H1 (cell line): ENCODE results near the gene BRCA2. TPM values are rescaled to one million over a fixed set of nuclear protein-coding genes. Genes with fewer than 3 reads are reported as not detected.
A peak's percentile ranks its signal among the peaks of the same experiment; 100 is the strongest.

Experiments used
- CTCF ChIA-PET: fragments of 300-600 bp; sonication (Branson Sonifier 250); formaldehyde crosslinking; loops from one replicate; lab custom pipeline; 2021; ENCODE audit not compliant: partially characterized antibody; lab: Charles Lee
- POLR2A ChIA-PET: fragments of 300-600 bp; sonication (Branson Sonifier 250); formaldehyde crosslinking; loops from one replicate; lab custom pipeline; 2021; ENCODE audit warnings: inconsistent platforms; ENCODE audit not compliant: partially characterized antibody; lab: Charles Lee
- DNase-seq, 2 experiments: peaks; one replicate each; pipeline versions ENCODE4 v3.0.0 to v3.0.0-alpha.2; 2010 to 2022; ENCODE audit warnings: low spot score in 2 of 2, low read depth in 1 of 2, mixed read lengths in 1 of 2
- FAIRE-seq: peaks from 2 replicates; lab custom pipeline; 2011; peaks lifted over from hg19 to GRCh38; lab: Jason Lieb, UNC
- H2AFZ ChIP-seq: 2 replicates; pipeline ENCODE4 v1.8.1; 2012; ENCODE audit warnings: low read length, inconsistent platforms
- H2AK5ac ChIP-seq: 2 replicates; pipeline ENCODE4 v1.6.1; 2013; ENCODE audit warnings: low read depth, low read length
- H2BK120ac ChIP-seq: replicated peaks from 2 replicates; pipeline ENCODE3; 2013; ENCODE audit warnings: low read depth, low read length, inconsistent platforms
- H2BK12ac ChIP-seq: 2 replicates; pipeline ENCODE4 v1.6.1; 2013; ENCODE audit warnings: low read depth, low read length
- H2BK15ac ChIP-seq: 2 replicates; pipeline ENCODE4 v1.6.1; 2013; ENCODE audit warnings: low read length
- H2BK20ac ChIP-seq: 2 replicates; pipeline ENCODE4 v1.6.1; 2013; ENCODE audit warnings: low read length
- H2BK5ac ChIP-seq: 2 replicates; pipeline ENCODE4 v1.6.1; 2013; ENCODE audit warnings: low read depth, low read length
- H3K14ac ChIP-seq: 2 replicates; pipeline ENCODE4 v1.6.1; 2013; ENCODE audit warnings: inconsistent platforms; ENCODE audit not compliant: insufficient read length
- H3K18ac ChIP-seq: 2 replicates; pipeline ENCODE4 v1.6.1; 2013; ENCODE audit warnings: low read length; ENCODE audit errors: extremely low read depth
- H3K23ac ChIP-seq: 2 replicates; pipeline ENCODE4 v1.6.1; 2013; ENCODE audit warnings: inconsistent platforms; ENCODE audit not compliant: insufficient read length
- H3K23me2 ChIP-seq: 2 replicates; pipeline ENCODE4 v1.6.1; 2013; ENCODE audit warnings: low read depth, low read length
- H3K27ac ChIP-seq: 2 replicates; pipeline ENCODE4 v1.6.1; 2011; ENCODE audit warnings: low read depth, low read length, inconsistent platforms
- H3K27me3 ChIP-seq, 4 experiments: replicated peaks in 1 of 4; 1 replicate in 1 of 4; 2 replicates in 3 of 4; pipeline versions ENCODE4 v1.6.1 to v1.8.1; 2011 to 2013; ENCODE audit warnings: low read length in 3 of 4, mild to moderate bottlenecking in 3 of 4, inconsistent platforms in 2 of 4, mixed read lengths in 2 of 4, moderate library complexity in 1 of 4; ENCODE audit not compliant: control insufficient read depth in 3 of 4, insufficient read depth in 3 of 4; ENCODE audit errors: extremely low read depth in 1 of 4
- H3K36me3 ChIP-seq, 4 experiments: 2 replicates each; pipeline versions ENCODE4 v1.6.1 to v1.8.1; 2011 to 2013; ENCODE audit warnings: mild to moderate bottlenecking in 4 of 4, low read length in 3 of 4, moderate library complexity in 2 of 4, control low read depth in 1 of 4, inconsistent platforms in 1 of 4; ENCODE audit not compliant: insufficient read depth in 4 of 4, control insufficient read depth in 2 of 4
- H3K4ac ChIP-seq: replicated peaks from 2 replicates; pipeline ENCODE3; 2013; ENCODE audit warnings: low read length, low read depth, mixed read lengths, inconsistent platforms; ENCODE audit not compliant: insufficient read length
- H3K4me1 ChIP-seq, 4 experiments: replicated peaks in 1 of 4; 1 replicate in 1 of 4; 2 replicates in 3 of 4; pipeline versions ENCODE4 v1.6.1 to v1.8.1; 2011 to 2013; ENCODE audit warnings: low read length in 3 of 4, inconsistent platforms in 2 of 4, mixed read lengths in 1 of 4; ENCODE audit not compliant: insufficient read depth in 4 of 4, control insufficient read depth in 3 of 4
- H3K4me2 ChIP-seq, 2 experiments: 2 replicates each; pipeline versions ENCODE4 v1.6.1 to v1.8.1; 2011 to 2013; ENCODE audit warnings: low read depth in 2 of 2, low read length in 2 of 2, control low read depth in 1 of 2, inconsistent platforms in 1 of 2, mild to moderate bottlenecking in 1 of 2; ENCODE audit not compliant: insufficient read depth in 1 of 2
- H3K4me3 ChIP-seq, 4 experiments: fragments of 200-600, 300-600 bp in 1 of 4; sonication (generic), shearing (Covaris generic), sonication (Bioruptor Twin) in 1 of 4; 2 replicates each; pipeline versions ENCODE4 v1.5.1 to v1.8.1; 2011 to 2016; ENCODE audit warnings: low read length in 4 of 4, low read depth in 3 of 4, control low read depth in 2 of 4, inconsistent platforms in 2 of 4, mild to moderate bottlenecking in 2 of 4, mixed read lengths in 1 of 4, moderate library complexity in 1 of 4; ENCODE audit not compliant: insufficient read depth in 2 of 4; ENCODE audit errors: extremely low read depth in 1 of 4
- H3K56ac ChIP-seq: replicated peaks from 2 replicates; pipeline ENCODE3; 2013; ENCODE audit warnings: low read depth, mild to moderate bottlenecking, mixed read lengths, low read length, inconsistent platforms; ENCODE audit not compliant: insufficient read length
- H3K79me1 ChIP-seq: 2 replicates; pipeline ENCODE4 v1.6.1; 2013; ENCODE audit warnings: low read depth, low read length, control low read depth
- H3K79me2 ChIP-seq, 2 experiments: 2 replicates each; pipeline versions ENCODE4 v1.6.1 to v1.8.1; 2012 to 2013; ENCODE audit warnings: low read length in 2 of 2, mild to moderate bottlenecking in 2 of 2, inconsistent platforms in 1 of 2; ENCODE audit not compliant: insufficient read depth in 2 of 2, control insufficient read depth in 1 of 2
- H3K9ac ChIP-seq, 4 experiments: replicated peaks in 1 of 4; 1 replicate in 1 of 4; 2 replicates in 3 of 4; pipeline versions ENCODE4 v1.6.1 to v1.8.1; 2011 to 2013; ENCODE audit warnings: low read depth in 3 of 4, low read length in 3 of 4, control low read depth in 2 of 4, mild to moderate bottlenecking in 2 of 4, moderate library complexity in 2 of 4, inconsistent platforms in 1 of 4; ENCODE audit errors: extremely low read depth in 1 of 4
- H3K9me3 ChIP-seq, 2 experiments: 2 replicates each; pipeline versions ENCODE4 v1.6.1 to v1.8.1; 2012 to 2013; ENCODE audit warnings: mild to moderate bottlenecking in 2 of 2, moderate library complexity in 2 of 2, control low read depth in 1 of 2, inconsistent platforms in 1 of 2, low read depth in 1 of 2, low read length in 1 of 2, mixed read lengths in 1 of 2; ENCODE audit not compliant: insufficient read depth in 2 of 2
- H4K20me1 ChIP-seq, 2 experiments: replicated peaks in 1 of 2; 2 replicates each; pipeline versions ENCODE3 to v1.8.1; 2011 to 2013; ENCODE audit warnings: inconsistent platforms in 2 of 2, low read length in 2 of 2, mild to moderate bottlenecking in 1 of 2; ENCODE audit not compliant: insufficient read depth in 2 of 2, control insufficient read depth in 1 of 2
- H4K5ac ChIP-seq: 2 replicates; pipeline ENCODE4 v1.6.1; 2013; ENCODE audit warnings: low read length, low read depth, mixed read lengths, inconsistent platforms; ENCODE audit not compliant: insufficient read length
- H4K8ac ChIP-seq: 2 replicates; pipeline ENCODE4 v1.8.0; 2013; ENCODE audit warnings: mild to moderate bottlenecking, moderate library complexity, low read length, inconsistent platforms; ENCODE audit not compliant: insufficient read depth; ENCODE audit errors: extremely low read depth
- H4K91ac ChIP-seq: replicated peaks from 2 replicates; pipeline ENCODE3; 2013; ENCODE audit warnings: low read length, mixed read lengths, inconsistent platforms; ENCODE audit not compliant: insufficient read length
- ASH2L ChIP-seq: fragments of 200-600, 300-600 bp; sonication (generic); IDR thresholded peaks from one replicate; pipeline ENCODE4 v1.7.1; 2017; ENCODE audit warnings: low read length
- ATF2 ChIP-seq: IDR thresholded peaks from 2 replicates; pipeline ENCODE4 v1.6.1; 2012; ENCODE audit warnings: low read length, inconsistent platforms
- BCL11A ChIP-seq, 2 experiments: IDR thresholded peaks; one replicate each; pipeline ENCODE4 v1.6.1; 2011; ENCODE audit warnings: low read depth in 2 of 2, low read length in 2 of 2, mild to moderate bottlenecking in 2 of 2
- CEBPB ChIP-seq: IDR thresholded peaks from 2 replicates; pipeline ENCODE4 v1.6.1; 2012; ENCODE audit warnings: low read depth, low read length
- EZH2 ChIP-seq: fragments of 200-600 bp; sonication (generic); IDR thresholded peaks from 2 replicates; pipeline ENCODE4 v1.7.1; 2012; ENCODE audit warnings: low read depth, mild to moderate bottlenecking, moderate library complexity, low read length, inconsistent platforms; ENCODE audit not compliant: severe bottlenecking
- GABPA ChIP-seq: IDR thresholded peaks from 2 replicates; pipeline ENCODE4 v1.6.1; 2011; ENCODE audit warnings: mild to moderate bottlenecking, low read length, moderate library complexity, borderline replicate concordance; ENCODE audit not compliant: insufficient read depth
- HDAC2 ChIP-seq, 2 experiments: fragments of 300-600 bp in 1 of 2; sonication (generic) in 1 of 2; IDR thresholded peaks; 2 replicates each; pipeline ENCODE4 v1.6.1; 2011 to 2012; ENCODE audit warnings: low read depth in 2 of 2, low read length in 2 of 2, mild to moderate bottlenecking in 2 of 2, moderate library complexity in 2 of 2, borderline replicate concordance in 1 of 2, inconsistent platforms in 1 of 2
- POU5F1 ChIP-seq: IDR thresholded peaks from 2 replicates; pipeline ENCODE4 v1.6.1; 2011; ENCODE audit warnings: low read depth, mild to moderate bottlenecking, low read length, moderate library complexity
- SIX5 ChIP-seq: IDR thresholded peaks from 2 replicates; pipeline ENCODE4 v1.6.1; 2011; ENCODE audit warnings: mild to moderate bottlenecking, low read depth, low read length
- WGBS, 2 experiments: shearing (Covaris generic) in 1 of 2; methylation state at CpG; one replicate each; pipeline versions ENCODE4 v1.1.6 to v1.1.7; 2013 to 2015; ENCODE audit warnings: low lambda C conversion rate in 2 of 2, mixed read lengths in 2 of 2, inconsistent platforms in 1 of 2, low coverage in 1 of 2, missing lambda C conversion rate in 1 of 2; ENCODE audit not compliant: insufficient replicate concordance in 2 of 2, insufficient coverage in 1 of 2, insufficient read length in 1 of 2; ENCODE audit errors: extremely low coverage in 1 of 2, missing lambda C conversion rate in 1 of 2; 5-methylcytosine and 5-hydroxymethylcytosine counted together
- polyA plus RNA-seq, 7 experiments: library from polyadenylated mRNA; depleted of rRNA in 3 of 7; stranded (reverse) in 5 of 7; unstranded in 2 of 7; fragments of >200 nt in 5 of 7; fragments of 200-250 nt in 2 of 7; gene quantifications; 1 replicate in 5 of 7; 2 replicates in 1 of 7; 4 replicates in 1 of 7; pipeline versions ENCODE4 v1.2.1 to v1.2.3, GENCODE V29; 2011 to 2013; ENCODE audit warnings: missing spikeins in 2 of 7, mixed read lengths in 2 of 7
- total RNA-seq: library from RNA; stranded (reverse); fragmentation: NEBNext Ultra II Directional; extraction: Animal tissue kit (Norgen Biotek cat#: 25700); gene quantifications from 2 replicates; pipeline ENCODE4 v1.2.1, GENCODE V29; 2021

The BRCA2 gene
- total and polyA plus RNA-seq, 2 of the 8 experiments (the other 6 are each of a cell fraction or from before 2014, with no cell fraction given): 4.2 to 24.9 TPM

DNA sequence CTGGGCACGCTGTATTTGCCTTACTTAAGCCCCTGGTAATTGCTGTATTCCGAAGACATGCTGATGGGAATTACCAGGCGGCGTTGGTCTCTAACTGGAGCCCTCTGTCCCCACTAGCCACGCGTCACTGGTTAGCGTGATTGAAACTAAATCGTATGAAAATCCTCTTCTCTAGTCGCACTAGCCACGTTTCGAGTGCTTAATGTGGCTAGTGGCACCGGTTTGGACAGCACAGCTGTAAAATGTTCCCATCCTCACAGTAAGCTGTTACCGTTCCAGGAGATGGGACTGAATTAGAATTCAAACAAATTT lies 676 bp downstream of the BRCA2 start:
- WGBS, 2 experiments: 7% methylated on average over 13 of the region's 13 CpGs; no CpG with 5 or more reads in 1 of the 2 experiments
- peak overlapping the region; percentile 50 for H2BK120ac ChIP-seq
- H3K4me1 ChIP-seq: peaks cover 0 to 5% (median under 1%) of the 10 kb centered on the region in 4 experiments; a peak in 5 of 7 replicates
- FAIRE-seq (no peak), DNase-seq (no peak)
- H3K4me3 ChIP-seq: peak overlapping the region; percentile 60 to 69 (median 64)
- no peak overlapping the region for H3K56ac ChIP-seq
- H3K36me3 ChIP-seq: peaks cover 0 to 15% (median 3%) of the 10 kb centered on the region in 4 experiments; a peak in 4 of 8 replicates
- peak overlapping the region; percentile 92 for H2AFZ ChIP-seq
- H3K23ac ChIP-seq: no peak overlapping the region
- no peak overlapping the region for H2BK20ac ChIP-seq
- H3K14ac ChIP-seq: no peak overlapping the region
- H4K8ac ChIP-seq: no peak overlapping the region
- no peaks in the 10 kb centered on the region for H3K79me2 ChIP-seq
- H3K9me3 ChIP-seq: no peaks in the 10 kb centered on the region
- H3K79me1 ChIP-seq: no peaks in the 10 kb centered on the region
- H3K9ac ChIP-seq: peak overlapping the region; percentile 83 to 96 (median 94)
- H2BK5ac ChIP-seq: no peak overlapping the region
- no peaks in the 10 kb centered on the region for H4K20me1 ChIP-seq
- H2AK5ac ChIP-seq: no peak overlapping the region
- H3K23me2 ChIP-seq: peaks cover 10% of the 10 kb centered on the region
- H4K5ac ChIP-seq: peak overlapping the region; percentile 77
- no peak overlapping the region for H4K91ac ChIP-seq
- H2BK12ac ChIP-seq: no peak overlapping the region; the same call in 1 of the 2 replicates
- peak overlapping the region; percentile 63 for H3K18ac ChIP-seq
- H3K4me2 ChIP-seq: peak overlapping the region; percentile 90 to 97
- no peaks in the 10 kb centered on the region for H3K27me3 ChIP-seq
- H3K27ac ChIP-seq: peak overlapping the region; percentile 93
- H2BK15ac ChIP-seq: no peak overlapping the region
- POLR2A ChIA-PET: interaction anchor here (0.8 to 2.3 kb wide), 18 partner anchors 9 to 370 kb away, joined by 3 to 12 read pairs (median 4); partner anchors contain the start of gene FRY
- CTCF ChIA-PET: no interaction called here
- peak overlapping the region; percentile 89 for H3K4ac ChIP-seq
- no peak for TF ChIP-seq GABPA
- no peak for TF ChIP-seq SIX5
- TF ChIP-seq ATF2: peak; percentile 76; the same call in 1 of the 2 replicates
- TF ChIP-seq CEBPB: no peak
- no peak for TF ChIP-seq EZH2
- TF ChIP-seq BCL11A (IDR thresholded peaks at IDR 0.05; ENCODE audit: low read depth in 2 of 2, low read length in 2 of 2): no peak
- TF ChIP-seq ASH2L: no peak
- 0 out of 4 replicates have a peak, but pooled peaks of 1 of the 2 experiments have one; percentile 15 for TF ChIP-seq HDAC2 (IDR thresholded peaks at IDR 0.05; ENCODE audit: borderline replicate concordance in 1 of 2, low read depth in 2 of 2, low read length in 2 of 2)
- no peak for TF ChIP-seq POU5F1
